B cell (primary cell): ENCODE data around the gene EMX2. TPM values are rescaled to one million over a fixed set of nuclear protein-coding genes. Genes with fewer than 3 reads are reported as not detected.
"Not testable (repeated sequence)": the region's sequence is repeated elsewhere in the genome, so short reads cannot be mapped to it uniquely, and the experiment has no call there.

ENCODE experiments used
- ATAC-seq: fragments of 200-7000 bp; cut with Tn5 transposase; one replicate; pipeline ENCODE4 v1.10.0; 2021; ENCODE audit warnings: low read depth, mild to moderate bottlenecking, moderate number of reproducible peaks, moderate library complexity
- CTCF ChIA-PET: fragments of 350-600 bp; sonication (Branson Sonifier 250); formaldehyde crosslinking; loops from one replicate; lab custom pipeline; 2021; ENCODE audit warnings: antibody characterized with exemption, inconsistent platforms; lab: Charles Lee
- POLR2A ChIA-PET: fragments of 350-600 bp; sonication (Branson Sonifier 250); formaldehyde crosslinking; loops from one replicate; lab custom pipeline; 2021; ENCODE audit warnings: antibody characterized with exemption; lab: Charles Lee
- DNase-seq: peaks from one replicate; pipeline ENCODE4 v3.0.0; 2013
- H2AFZ ChIP-seq: 2 replicates; pipeline ENCODE4 v1.6.1; 2012; ENCODE audit warnings: mild to moderate bottlenecking, low read depth, low read length; ENCODE audit not compliant: insufficient read depth, poor library complexity, severe bottlenecking
- H3K27ac ChIP-seq, 2 donors: 1 replicate in 1 of 2; 2 replicates in 1 of 2; pipeline ENCODE4 v1.5.1; 2012 to 2013; ENCODE audit warnings: low read length in 2 of 2, mild to moderate bottlenecking in 2 of 2, moderate library complexity in 1 of 2
- H3K27me3 ChIP-seq, 4 experiments: fragments of 200-600 bp in 1 of 4; sonication (generic) in 1 of 4; replicated peaks in 1 of 4; 1 replicate in 2 of 4; 2 replicates in 2 of 4; pipeline versions ENCODE4 v1.6.1 to v1.7.0; 2013 to 2016; ENCODE audit warnings: low read length in 3 of 4, mild to moderate bottlenecking in 2 of 4, mixed read lengths in 1 of 4, moderate library complexity in 1 of 4; ENCODE audit not compliant: insufficient read depth in 4 of 4, control insufficient read depth in 3 of 4; ENCODE audit errors: control extremely low read depth in 1 of 4
- H3K36me3 ChIP-seq, 2 experiments: replicated peaks in 1 of 2; 1 replicate in 1 of 2; 2 replicates in 1 of 2; pipeline versions ENCODE4 v1.6.1 to v1.7.1; 2013; ENCODE audit warnings: low read length in 1 of 2; ENCODE audit not compliant: insufficient read depth in 2 of 2, control insufficient read depth in 1 of 2; ENCODE audit errors: control extremely low read depth in 1 of 2, extremely low read depth in 1 of 2
- H3K4me1 ChIP-seq, 2 donors: fragments of 200-600 bp in 1 of 2; sonication (generic) in 1 of 2; 1 replicate in 1 of 2; 2 replicates in 1 of 2; pipeline versions ENCODE4 v1.5.1 to v1.6.1; 2013 to 2017; ENCODE audit warnings: low read length in 2 of 2; ENCODE audit not compliant: control insufficient read depth in 2 of 2, insufficient read depth in 2 of 2
- H3K4me2 ChIP-seq: replicated peaks from 2 replicates; pipeline ENCODE3; 2012; ENCODE audit warnings: mild to moderate bottlenecking, low read depth, low read length; ENCODE audit not compliant: poor library complexity, severe bottlenecking
- H3K4me3 ChIP-seq, 5 experiments: fragments of 200-600 bp in 1 of 5; sonication (generic) in 1 of 5; 1 replicate in 3 of 5; 2 replicates in 2 of 5; pipeline versions ENCODE4 v1.5.1 to v1.7.0; 2011 to 2016; ENCODE audit warnings: low read length in 4 of 5, mild to moderate bottlenecking in 4 of 5, low read depth in 2 of 5, control low read depth in 1 of 5, moderate library complexity in 1 of 5; ENCODE audit not compliant: insufficient read depth in 1 of 5; ENCODE audit errors: control extremely low read depth in 1 of 5, extremely low read depth in 1 of 5
- H3K79me2 ChIP-seq: fragments of 200-600 bp; sonication (generic); one replicate; pipeline ENCODE4 v1.6.0; 2016; ENCODE audit warnings: low read length; ENCODE audit not compliant: control insufficient read depth, insufficient read depth
- H3K9ac ChIP-seq: fragments of 200-600 bp; sonication (generic); 2 replicates; pipeline ENCODE4 v1.6.1; 2017; ENCODE audit warnings: mild to moderate bottlenecking, low read length, moderate library complexity
- H3K9me3 ChIP-seq, 3 donors: one replicate each; pipeline versions ENCODE4 v1.6.1 to v1.7.1; 2013; ENCODE audit warnings: low read length in 2 of 3; ENCODE audit not compliant: control insufficient read depth in 2 of 3, insufficient read depth in 1 of 3; ENCODE audit errors: control extremely low read depth in 1 of 3
- H4K20me1 ChIP-seq: 2 replicates; pipeline ENCODE4 v1.6.0; 2012; ENCODE audit warnings: mild to moderate bottlenecking, low read length; ENCODE audit not compliant: insufficient read depth, control insufficient read depth, poor library complexity, severe bottlenecking
- H3K27ac Mint-ChIP-seq: one replicate; pipeline ENCODE4 v1.8.0; 2021; ENCODE audit warnings: mixed read lengths
- H3K27me3 Mint-ChIP-seq: one replicate; pipeline ENCODE4 v1.8.0; 2021; ENCODE audit warnings: mixed read lengths
- H3K4me1 Mint-ChIP-seq: one replicate; pipeline ENCODE4 v1.8.0; 2021; ENCODE audit warnings: mixed read lengths
- H3K4me3 Mint-ChIP-seq: one replicate; pipeline ENCODE4 v1.8.0; 2021; ENCODE audit warnings: mixed read lengths
- H3K9me3 Mint-ChIP-seq: one replicate; pipeline ENCODE4 v1.8.0; 2022; ENCODE audit warnings: mixed read lengths; ENCODE audit not compliant: insufficient read depth
- CTCF ChIP-seq: fragments of 200-600 bp; IDR thresholded peaks from one replicate; pipeline ENCODE4 v1.8.0; 2022; ENCODE audit warnings: antibody characterized with exemption, mild to moderate bottlenecking
- EZH2 ChIP-seq: IDR thresholded peaks from 2 replicates; pipeline ENCODE4 v1.6.1; 2012; ENCODE audit warnings: borderline replicate concordance, low read depth, mild to moderate bottlenecking, moderate library complexity, low read length; ENCODE audit not compliant: insufficient read depth, poor library complexity, severe bottlenecking
- WGBS: methylation state at CpG from one replicate; pipeline ENCODE4 v1.1.5; 2013; ENCODE audit warnings: missing lambda C conversion rate; ENCODE audit not compliant: insufficient coverage; 5-methylcytosine and 5-hydroxymethylcytosine counted together
- intact Hi-C: fragments of 100-400 bp; cut with micrococcal nuclease; formaldehyde crosslinking; loops from one replicate; pipeline ENCODE4 v1.10.0; 2022
- polyA plus RNA-seq: library from polyadenylated mRNA; depleted of rRNA; stranded (reverse); fragments of >200 nt; gene quantifications from 2 replicates; pipeline ENCODE4 v1.2.3, GENCODE V29; 2012
- total RNA-seq, 2 donors: library from RNA; stranded (reverse); fragments of 120-200 nt in 1 of 2; gene quantifications; 1 replicate in 1 of 2; 2 replicates in 1 of 2; pipeline versions ENCODE4 v1.2.3 to v1.2.4, GENCODE V29; 2013 to 2022

EMX2 gene
- total and polyA plus RNA-seq, 2 donors (not counting 1 experiment from before 2014, with no cell fraction given) = not detected

- Histone ChIP-seq H3K9ac (no peak overlapping the region), H3K4me3 (no peak overlapping the region), H3K79me2 (no peaks in the 10 kb centered on the region), H2AFZ (no peak overlapping the region), H3K36me3 (no peaks in the 10 kb centered on the region), H4K20me1 (no peaks in the 10 kb centered on the region), H3K4me2 (no peak overlapping the region), H3K27ac (no peak overlapping the region), H3K9me3 (no peaks in the 10 kb centered on the region), H3K27me3 (no peaks in the 10 kb centered on the region), H3K4me1 (no peaks in the 10 kb centered on the region)
- TF ChIP-seq CTCF (no peak), EZH2 (no peak)
- DNase-seq (no peak), ATAC-seq (no peak)
- Mint-ChIP-seq H3K9me3 (no peaks in the 10 kb centered on the region), H3K27me3 (peaks cover 30% of the 10 kb centered on the region), H3K4me1 (no peaks in the 10 kb centered on the region), H3K27ac (no peak overlapping the region), H3K4me3 (no peak overlapping the region)
- intact Hi-C loops = no loop called here
- ChIA-PET POLR2A (no interaction called here), CTCF (interaction anchor here (0.6 kb wide), 1 partner anchor 300 kb away, joined by 3 read pairs; no protein-coding TSS in a partner anchor)
- 83% methylated on average over 1 of the region's 5 CpGs for whole genome bisulfite sequencing
These were observed 36.5 kb downstream of the EMX2 start for GRCh38 chr10:117578999-117579590.

GRCh38 chr10:117581961-117582360 is 39.4 kb downstream of the EMX2 start:
- Histone ChIP-seq H4K20me1 (no peaks in the 10 kb centered on the region), H3K9me3 (no peaks in the 10 kb centered on the region), H3K27ac (no peak overlapping the region), H2AFZ (no peak overlapping the region), H3K4me2 (no peak overlapping the region), H3K27me3 (no peaks in the 10 kb centered on the region), H3K4me3 (no peak overlapping the region), H3K79me2 (no peaks in the 10 kb centered on the region), H3K36me3 (no peaks in the 10 kb centered on the region), H3K9ac (no peak overlapping the region), H3K4me1 (no peaks in the 10 kb centered on the region)
- no peaks in the 10 kb centered on the region for H3K4me1 Mint-ChIP-seq
- WGBS = 100% methylated on average over 1 of the region's 2 CpGs
- CTCF ChIA-PET = no interaction called here
- H3K4me3 Mint-ChIP-seq = no peak overlapping the region
- intact Hi-C loops = no loop called here
- POLR2A ChIA-PET = no interaction called here
- no peak for DNase-seq
- TF ChIP-seq CTCF (no peak), EZH2 (no peak)
- no peak overlapping the region for H3K27ac Mint-ChIP-seq
- H3K9me3 Mint-ChIP-seq = peaks cover 3% of the 10 kb centered on the region
- H3K27me3 Mint-ChIP-seq = peaks cover 19% of the 10 kb centered on the region
- ATAC-seq = no peak

GRCh38 chr10:117584831-117585230 is 42.3 kb downstream of the EMX2 start:
- H4K20me1 ChIP-seq, H3K27me3 ChIP-seq, H3K4me1 Mint-ChIP-seq, H3K4me1 ChIP-seq, H3K79me2 ChIP-seq, H3K4me3 Mint-ChIP-seq, intact Hi-C loops, ATAC-seq, H3K9me3 Mint-ChIP-seq, H2AFZ ChIP-seq, H3K27ac Mint-ChIP-seq, H3K9me3 ChIP-seq, CTCF ChIA-PET, H3K4me3 ChIP-seq, POLR2A ChIA-PET, H3K9ac ChIP-seq, H3K27ac ChIP-seq, H3K36me3 ChIP-seq, H3K4me2 ChIP-seq, DNase-seq: not testable (repeated sequence)
- WGBS = 83% methylated on average over 1 of the region's 2 CpGs
- H3K27me3 Mint-ChIP-seq = peaks cover 12% of the 10 kb centered on the region
